ENCODE measurements around the gene UGT1A4. TPM values are rescaled to one million over a fixed set of nuclear protein-coding genes. Genes with fewer than 3 reads are reported as not detected.
A peak's percentile ranks its signal among the peaks of the same experiment; 100 is the strongest.
"Not testable (repeated sequence)": the region's sequence is repeated elsewhere in the genome, so short reads cannot be mapped to it uniquely, and the experiment has no call there.

UGT1A4 gene
- total RNA-seq, 1 donor from 2014 or later: 5.2 TPM

GRCh38 chr2:233750689-233751088 lies 32.2 kb downstream of the UGT1A4 start:
- not testable (repeated sequence) for DNase-seq (ENCODE audit: low spot score)

GRCh38 chr2:233751212-233752009 lies 32.9 kb downstream of the UGT1A4 start:
- not testable (repeated sequence) for DNase-seq (ENCODE audit: low spot score)

DNA sequence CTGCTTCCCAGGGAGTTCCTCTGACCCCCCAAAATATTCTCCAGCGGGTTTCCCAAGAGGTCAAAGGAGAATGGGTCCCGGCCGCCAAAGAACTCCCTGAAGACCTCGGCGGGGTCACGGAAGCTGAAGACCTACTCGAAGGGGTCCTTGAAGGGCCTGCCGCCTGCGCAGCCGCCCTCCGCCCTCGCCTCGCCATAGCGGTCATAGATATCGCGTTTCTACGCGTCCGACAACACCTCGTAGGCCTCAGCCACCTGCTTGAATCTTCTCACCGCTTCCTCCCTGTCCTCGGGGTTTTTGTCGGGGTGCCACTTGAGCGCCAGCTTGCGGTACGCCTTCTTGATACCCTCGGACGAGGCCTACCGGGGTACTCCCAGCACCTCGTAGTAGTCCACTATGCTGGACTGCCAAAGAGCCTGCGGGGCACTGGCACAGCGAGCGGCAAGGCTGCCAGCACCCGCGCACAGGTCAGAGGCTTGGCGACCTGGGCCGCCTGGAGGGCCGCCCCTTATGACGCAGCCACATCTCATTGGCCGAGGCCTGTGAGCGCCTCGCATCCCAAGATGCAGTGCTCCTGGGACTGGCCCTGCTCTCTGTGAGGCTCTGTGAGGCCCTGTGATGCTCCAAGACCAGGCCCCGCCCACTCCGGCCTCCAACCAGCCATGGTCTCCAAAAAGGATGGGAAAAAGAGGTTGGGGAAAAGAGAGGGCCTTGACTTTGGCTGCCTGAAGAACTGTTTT lies 36.5 kb downstream of the UGT1A4 start:
- DNase-seq (ENCODE audit: low spot score): no peak

GRCh38 chr2:233756429-233757081 lies 38.0 kb downstream of the UGT1A4 start:
- peak; percentile 56 for DNase-seq (ENCODE audit: low spot score)

GRCh38 chr2:233758141-233758540 lies 39.6 kb downstream of the UGT1A4 start:
- DNase-seq (ENCODE audit: low spot score): no peak

DNA sequence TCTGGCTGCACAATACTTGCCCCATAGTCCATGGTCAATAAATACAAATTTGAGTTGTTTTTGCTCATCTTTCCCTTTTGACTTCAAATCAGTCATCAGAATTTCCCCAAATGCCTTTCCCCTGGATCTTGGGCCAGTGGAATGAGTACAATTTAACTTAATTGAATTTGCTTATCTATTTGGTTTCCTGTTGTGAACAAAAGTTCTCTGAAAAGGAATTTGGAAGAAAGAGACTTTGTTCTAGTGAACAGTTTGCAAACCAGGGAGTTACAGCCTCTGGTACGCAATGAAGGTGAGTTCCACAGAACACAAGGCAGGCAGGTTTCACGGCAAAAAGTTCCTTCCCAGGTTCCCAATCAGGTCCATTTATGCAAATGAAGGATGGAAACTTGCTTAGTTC lies 40.3 kb downstream of the UGT1A4 start:
- DNase-seq (ENCODE audit: low spot score): no peak

GRCh38 chr2:233760043-233760442 lies 41.5 kb downstream of the UGT1A4 start, which contains the start of gene UGT1A1:
Gene UGT1A1 (plus strand): TSS chr2:233760270. CDS start chr2:233760288, 18 bp downstream.
- DNase-seq (ENCODE audit: low spot score): peak; percentile 28

DNA sequence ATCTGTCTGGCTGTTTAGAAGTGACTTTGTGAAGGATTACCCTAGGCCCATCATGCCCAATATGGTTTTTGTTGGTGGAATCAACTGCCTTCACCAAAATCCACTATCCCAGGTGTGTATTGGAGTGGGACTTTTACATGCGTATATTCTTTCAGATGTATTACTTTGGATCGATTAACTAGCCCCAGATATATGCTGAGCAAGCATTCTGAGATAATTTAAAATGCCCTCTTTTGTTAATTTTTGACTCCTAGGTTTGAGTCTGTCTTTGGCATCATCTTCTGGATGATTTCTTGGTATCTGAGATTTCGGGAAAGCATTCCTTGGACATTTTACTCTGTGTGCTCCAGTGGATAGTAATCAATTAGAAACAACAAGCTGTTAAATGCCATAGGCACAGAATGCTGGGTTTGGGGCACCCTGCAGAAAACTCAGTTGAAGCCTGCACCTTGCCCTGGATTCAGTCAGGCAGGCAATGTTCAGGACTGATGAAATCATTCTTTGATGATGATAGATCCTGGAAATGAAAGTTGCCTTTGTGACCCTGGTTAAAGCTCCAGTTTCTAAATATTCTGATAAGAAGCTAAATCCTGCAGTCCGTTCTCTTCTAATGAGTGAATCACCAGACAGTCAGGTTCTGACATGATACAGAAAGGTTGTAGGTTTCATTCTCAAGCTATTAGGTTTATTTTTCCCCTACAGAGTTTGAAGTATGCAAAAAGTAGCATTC lies 42.7 kb downstream of the UGT1A4 start:
- DNase-seq (ENCODE audit: low spot score): no peak

DNA sequence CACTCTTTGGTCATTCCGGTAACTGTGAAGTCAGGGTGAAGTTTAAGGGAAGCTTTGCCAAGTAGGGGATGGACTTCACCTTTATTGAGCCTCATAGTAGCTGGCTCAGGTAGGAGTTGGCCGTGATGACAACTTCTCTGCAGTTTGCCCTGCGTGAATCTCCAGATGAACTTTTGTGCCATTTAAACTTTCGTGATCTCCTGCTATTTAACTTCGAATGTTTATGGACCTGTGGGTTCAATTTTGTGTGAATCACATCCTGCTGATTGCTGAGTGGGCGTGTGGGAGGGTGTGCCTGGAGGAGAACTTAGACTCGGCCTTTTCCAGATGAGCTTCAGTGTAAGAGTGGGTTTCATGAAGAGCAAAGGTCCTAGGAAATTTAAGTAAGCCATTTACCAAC lies 45.7 kb downstream of the UGT1A4 start:
- peak; percentile 14 for DNase-seq (ENCODE audit: low spot score)

GRCh38 chr2:233764761-233765160 lies 46.2 kb downstream of the UGT1A4 start:
- no peak for DNase-seq (ENCODE audit: low spot score)

- no peak for DNase-seq (ENCODE audit: low spot score)
These were observed 47.9 kb downstream of the UGT1A4 start for GRCh38 chr2:233766416-233766815.

DNA sequence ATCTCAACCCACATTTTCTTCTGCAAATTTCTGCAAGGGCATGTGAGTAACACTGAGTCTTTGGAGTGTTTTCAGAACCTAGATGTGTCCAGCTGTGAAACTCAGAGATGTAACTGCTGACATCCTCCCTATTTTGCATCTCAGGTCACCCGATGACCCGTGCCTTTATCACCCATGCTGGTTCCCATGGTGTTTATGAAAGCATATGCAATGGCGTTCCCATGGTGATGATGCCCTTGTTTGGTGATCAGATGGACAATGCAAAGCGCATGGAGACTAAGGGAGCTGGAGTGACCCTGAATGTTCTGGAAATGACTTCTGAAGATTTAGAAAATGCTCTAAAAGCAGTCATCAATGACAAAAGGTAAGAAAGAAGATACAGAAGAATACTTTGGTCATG lies 49.5 kb downstream of the UGT1A4 start:
- no peak for DNase-seq (ENCODE audit: low spot score)

DNA sequence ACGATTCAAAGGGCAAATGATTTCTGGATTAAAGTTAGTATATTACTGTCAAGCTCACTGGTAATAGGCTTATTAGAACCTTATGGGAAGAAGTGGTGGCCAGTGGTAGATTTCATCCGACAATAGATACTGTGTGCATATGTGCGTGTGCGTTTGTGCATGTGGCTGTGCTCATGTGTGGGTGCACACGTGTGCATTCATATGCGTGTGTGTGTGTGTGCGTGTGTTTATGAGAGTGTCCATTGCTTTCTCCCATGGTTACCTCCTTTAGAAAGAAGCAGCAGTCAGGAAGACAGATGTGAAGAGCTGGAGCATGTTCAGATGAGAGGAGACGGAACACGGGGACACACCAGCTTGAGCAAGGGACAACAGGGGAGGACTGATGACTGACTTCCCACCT lies 50.7 kb downstream of the UGT1A4 start:
- DNase-seq (ENCODE audit: low spot score): no peak

GRCh38 chr2:233772153-233772552 lies 53.6 kb downstream of the UGT1A4 start:
- no peak for DNase-seq (ENCODE audit: low spot score)

DNA sequence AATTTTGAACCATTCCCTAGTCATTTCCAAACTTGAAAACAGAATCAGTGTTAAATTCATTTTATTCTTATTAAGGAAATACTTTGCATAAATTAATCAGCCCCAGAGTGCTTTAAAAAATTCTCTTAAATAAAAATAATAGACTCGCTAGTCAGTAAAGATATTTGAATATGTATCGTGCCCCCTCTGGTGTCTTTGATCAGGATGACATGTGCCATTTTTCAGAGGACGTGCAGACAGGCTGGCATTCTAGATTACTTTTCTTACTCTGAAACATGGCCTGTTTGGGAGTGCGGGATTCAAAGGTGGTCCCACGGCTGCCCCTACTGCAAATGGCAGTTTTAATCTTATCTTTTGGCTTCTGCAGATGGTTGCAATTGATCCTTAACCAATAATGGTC lies 54.0 kb downstream of the UGT1A4 start:
- DNase-seq (ENCODE audit: low spot score): no peak

DNA sequence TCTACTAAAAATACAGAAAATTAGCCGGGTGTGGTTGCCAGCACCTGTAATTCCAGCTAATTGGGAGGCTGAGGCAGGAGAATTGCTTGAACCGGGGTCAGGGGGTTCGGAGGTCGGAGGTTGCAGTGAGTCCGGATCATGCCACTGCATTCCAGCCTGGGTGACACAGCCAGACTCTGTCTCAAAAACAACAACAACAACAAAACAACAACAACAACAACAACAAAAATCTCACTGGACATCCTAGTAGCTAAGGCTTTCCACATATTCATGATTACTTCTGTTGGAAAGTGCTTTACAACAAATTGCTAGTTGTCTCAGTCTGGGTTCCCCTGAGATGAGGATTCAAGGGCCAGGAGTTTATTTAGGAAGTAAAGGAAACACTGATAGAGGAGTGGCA lies 55.3 kb downstream of the UGT1A4 start:
- DNase-seq (ENCODE audit: low spot score): no peak

- no peak for DNase-seq (ENCODE audit: low spot score)
These were observed 56.9 kb downstream of the UGT1A4 start for GRCh38 chr2:233775414-233775813.

GRCh38 chr2:233778030-233778429 lies 59.5 kb downstream of the UGT1A4 start, which contains the start of gene MROH2A:
Gene MROH2A (plus strand): TSS chr2:233778330. CDS start chr2:233779359, 1,029 bp downstream.
- DNase-seq (ENCODE audit: low spot score): no peak

GRCh38 chr2:233779722-233780121 lies 61.2 kb downstream of the UGT1A4 start:
- no peak for DNase-seq (ENCODE audit: low spot score)

DNA sequence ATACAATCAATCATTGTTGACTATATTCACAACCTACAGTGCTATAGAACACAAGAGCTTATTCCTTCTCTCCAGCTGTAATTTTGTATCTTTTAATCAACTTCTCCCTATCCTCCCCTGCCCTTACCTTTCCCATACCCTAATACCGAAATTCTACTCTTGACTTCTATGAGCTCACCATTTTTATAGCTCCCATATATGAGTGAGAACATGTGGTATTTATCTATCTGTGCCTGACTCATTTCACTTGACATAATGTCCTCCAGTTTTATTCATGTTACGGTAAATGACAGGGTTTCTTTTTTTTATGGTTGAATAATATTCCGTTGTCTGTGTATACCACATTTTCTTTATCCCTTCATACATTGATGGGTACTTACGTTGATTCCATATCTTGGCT lies 62.2 kb downstream of the UGT1A4 start:
- no peak for DNase-seq (ENCODE audit: low spot score)

DNA sequence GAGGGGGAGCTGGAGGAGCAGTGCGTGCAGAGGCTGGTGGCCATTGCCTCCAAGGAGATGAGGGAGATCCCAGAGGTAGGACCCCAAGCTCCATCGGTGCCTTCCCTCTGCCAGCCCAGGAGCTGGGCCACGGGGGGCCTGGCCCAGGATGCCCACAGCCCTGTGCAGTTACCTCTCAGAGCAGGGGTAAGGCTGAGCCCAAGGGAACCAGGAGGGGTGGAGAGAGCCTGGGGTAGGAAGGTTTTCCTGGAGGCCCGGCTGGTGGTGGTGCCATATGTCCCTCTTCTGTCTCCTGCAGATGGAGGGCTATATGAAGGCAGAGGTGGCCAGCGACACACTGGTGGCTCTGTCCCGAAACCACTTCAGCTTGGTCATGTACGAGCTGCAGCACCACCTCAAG lies 71.0 kb downstream of the UGT1A4 start:
- DNase-seq (ENCODE audit: low spot score): no peak

Measured in mucosa of gallbladder (tissue), 1 donor.